ENCODE results near the gene PALM. TPM values are rescaled to one million over a fixed set of nuclear protein-coding genes. Genes with fewer than 3 reads are reported as not detected.

PALM gene
- total RNA-seq, 4 donors from 2014 or later = 57.1 to 228 (median 77.4) TPM

- TF ChIP-seq, protein P1, sequence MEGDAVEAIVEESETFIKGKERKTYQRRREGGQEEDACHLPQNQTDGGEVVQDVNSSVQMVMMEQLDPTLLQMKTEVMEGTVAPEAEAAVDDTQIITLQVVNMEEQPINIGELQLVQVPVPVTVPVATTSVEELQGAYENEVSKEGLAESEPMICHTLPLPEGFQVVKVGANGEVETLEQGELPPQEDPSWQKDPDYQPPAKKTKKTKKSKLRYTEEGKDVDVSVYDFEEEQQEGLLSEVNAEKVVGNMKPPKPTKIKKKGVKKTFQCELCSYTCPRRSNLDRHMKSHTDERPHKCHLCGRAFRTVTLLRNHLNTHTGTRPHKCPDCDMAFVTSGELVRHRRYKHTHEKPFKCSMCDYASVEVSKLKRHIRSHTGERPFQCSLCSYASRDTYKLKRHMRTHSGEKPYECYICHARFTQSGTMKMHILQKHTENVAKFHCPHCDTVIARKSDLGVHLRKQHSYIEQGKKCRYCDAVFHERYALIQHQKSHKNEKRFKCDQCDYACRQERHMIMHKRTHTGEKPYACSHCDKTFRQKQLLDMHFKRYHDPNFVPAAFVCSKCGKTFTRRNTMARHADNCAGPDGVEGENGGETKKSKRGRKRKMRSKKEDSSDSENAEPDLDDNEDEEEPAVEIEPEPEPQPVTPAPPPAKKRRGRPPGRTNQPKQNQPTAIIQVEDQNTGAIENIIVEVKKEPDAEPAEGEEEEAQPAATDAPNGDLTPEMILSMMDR (IDR thresholded peaks at IDR 0.05; ENCODE audit: low read depth) = no peak
Observed at GRCh38 chr19:663682-664117, 45.0 kb upstream of the PALM start.

- TF ChIP-seq, protein P1 (IDR thresholded peaks at IDR 0.05; ENCODE audit: low read depth) = no peak
Observed at GRCh38 chr19:664913-665443, 43.8 kb upstream of the PALM start.

GRCh38 chr19:670609-671075 lies 38.1 kb upstream of the PALM start:
- TF ChIP-seq, protein P1 (IDR thresholded peaks at IDR 0.05; ENCODE audit: low read depth) = no peak

GRCh38 chr19:674282-675151 lies 34.2 kb upstream of the PALM start:
- TF ChIP-seq, protein P1 (IDR thresholded peaks at IDR 0.05; ENCODE audit: low read depth) = no peak

DNA sequence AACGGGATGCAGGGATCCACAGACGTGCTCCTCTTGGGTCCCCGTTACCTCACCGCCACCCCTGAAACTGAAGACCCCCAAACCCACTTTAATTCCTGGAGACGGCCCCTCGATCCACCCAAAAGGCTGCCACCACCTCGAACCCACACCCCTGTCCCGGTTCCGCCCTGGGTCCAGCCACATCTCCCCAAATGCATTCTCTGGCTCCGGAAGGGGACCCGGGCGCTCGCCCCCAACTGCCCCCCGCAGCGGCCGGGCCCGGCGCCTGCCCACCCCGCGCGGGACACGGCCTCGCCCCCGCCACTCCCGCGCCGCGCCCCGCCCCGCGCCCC lies 32.8 kb upstream of the PALM start:
- TF ChIP-seq, protein P1 (IDR thresholded peaks at IDR 0.05; ENCODE audit: low read depth) = no peak

DNA sequence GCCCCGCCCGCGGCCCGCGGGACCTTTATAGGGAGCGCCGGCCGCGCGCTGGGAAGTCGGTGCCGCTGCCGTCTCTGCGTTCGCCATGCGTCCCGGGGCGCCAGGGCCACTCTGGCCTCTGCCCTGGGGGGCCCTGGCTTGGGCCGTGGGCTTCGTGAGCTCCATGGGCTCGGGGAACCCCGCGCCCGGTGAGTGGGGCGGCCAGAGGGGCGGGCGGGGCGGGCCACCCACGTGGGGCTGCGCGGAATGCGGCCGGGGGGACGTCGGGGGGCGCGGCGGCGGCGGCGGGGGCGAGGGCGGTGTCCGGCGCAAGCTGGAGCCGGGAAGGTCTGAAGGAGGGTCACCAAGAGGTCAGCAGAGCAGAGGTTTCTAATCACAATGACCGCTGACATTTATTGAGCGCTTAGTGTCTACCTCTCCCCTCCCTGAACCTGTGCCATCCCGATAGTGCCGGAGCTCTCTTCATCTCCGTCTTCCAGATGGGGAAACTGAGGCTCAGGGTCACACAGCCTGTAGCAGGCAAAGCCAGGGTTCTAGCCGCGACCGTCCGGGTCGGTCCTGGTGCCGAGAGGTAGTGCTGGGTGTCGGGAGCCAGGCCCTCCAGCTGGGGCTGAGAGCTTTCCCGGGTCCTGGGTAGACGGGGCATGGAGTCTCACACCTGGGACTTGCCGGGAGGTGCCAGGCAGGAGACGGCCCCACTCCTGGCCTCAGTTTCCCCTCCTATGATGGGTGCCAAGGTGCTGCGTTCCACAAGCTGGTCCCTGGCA lies 32.2 kb upstream of the PALM start, which contains the start of gene FSTL3:
Gene FSTL3 (plus strand): TSS at position 54 of the 767 bp plus-strand sequence. CDS start 32 bp downstream, at position 86.
- TF ChIP-seq, protein P1 (IDR thresholded peaks at IDR 0.05; ENCODE audit: low read depth) = no peak

DNA sequence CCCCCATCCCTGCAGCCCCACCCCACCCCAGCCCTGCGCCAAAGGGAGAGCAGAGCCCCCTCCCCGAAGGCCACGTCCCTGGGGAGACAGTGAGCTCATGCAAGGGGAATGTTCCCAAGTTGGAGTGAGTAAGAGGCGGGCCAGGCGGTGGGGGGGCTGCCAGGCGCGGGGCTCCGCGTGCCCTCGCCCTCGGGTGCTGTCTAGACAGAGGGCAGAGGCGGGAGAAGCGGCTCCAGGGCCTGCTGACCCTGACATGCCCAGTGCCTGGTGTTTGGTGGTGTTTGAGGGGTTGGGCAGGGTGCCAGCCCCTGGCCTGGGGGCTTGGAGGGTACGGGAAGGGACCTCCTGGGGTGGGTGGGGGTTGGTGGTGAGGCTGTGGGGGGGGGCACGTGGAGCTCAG lies 31.5 kb upstream of the PALM start:
- TF ChIP-seq, protein P1 (IDR thresholded peaks at IDR 0.05; ENCODE audit: low read depth) = no peak

All from subcutaneous adipose tissue (tissue), 4 donors.